H54 (cell line): ENCODE data around the gene PFKFB3.

ENCODE experiments used
- DNase-seq: peaks from one replicate; pipeline ENCODE4 v3.0.0; 2011; ENCODE audit warnings: low spot score, mixed read lengths; ENCODE audit not compliant: insufficient read length
- FAIRE-seq: peaks from 3 replicates; lab custom pipeline; 2011; peaks lifted over from hg19 to GRCh38; lab: Jason Lieb, UNC
- POLR2A ChIP-seq: IDR thresholded peaks from 2 replicates; pipeline ENCODE4 v1.6.1; 2011; ENCODE audit warnings: low read depth, mild to moderate bottlenecking, low read length

PFKFB3 gene

GRCh38 chr10:6215683-6216484 lies 13.2 kb downstream of the PFKFB3 start:
- DNase-seq (no peak), FAIRE-seq (no peak)
- no peak for TF ChIP-seq POLR2A

- no peak for TF ChIP-seq POLR2A
- FAIRE-seq (no peak), DNase-seq (no peak)
These were observed 14.2 kb downstream of the PFKFB3 start for GRCh38 chr10:6216916-6217315.

DNA sequence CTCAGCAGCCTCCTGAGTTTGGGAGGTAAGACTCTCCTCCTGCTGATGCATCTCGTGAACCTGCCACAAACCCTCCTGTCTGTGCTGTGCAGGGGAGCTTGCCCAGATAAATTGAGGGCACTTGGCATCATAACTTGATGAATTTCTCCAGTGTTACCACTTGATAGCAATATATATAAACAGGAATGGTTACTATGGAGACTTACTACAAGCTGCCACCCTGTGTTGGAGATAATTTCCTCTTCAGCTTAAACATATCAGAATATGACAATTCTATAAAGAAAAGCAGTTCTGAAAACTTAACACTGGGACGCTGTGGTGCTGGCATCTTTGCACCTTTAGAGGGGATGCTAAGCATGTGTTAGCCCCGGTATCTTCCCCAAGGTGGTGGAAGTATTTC lies 14.9 kb downstream of the PFKFB3 start:
- TF ChIP-seq POLR2A = no peak
- FAIRE-seq = no peak
- no peak for DNase-seq

DNA sequence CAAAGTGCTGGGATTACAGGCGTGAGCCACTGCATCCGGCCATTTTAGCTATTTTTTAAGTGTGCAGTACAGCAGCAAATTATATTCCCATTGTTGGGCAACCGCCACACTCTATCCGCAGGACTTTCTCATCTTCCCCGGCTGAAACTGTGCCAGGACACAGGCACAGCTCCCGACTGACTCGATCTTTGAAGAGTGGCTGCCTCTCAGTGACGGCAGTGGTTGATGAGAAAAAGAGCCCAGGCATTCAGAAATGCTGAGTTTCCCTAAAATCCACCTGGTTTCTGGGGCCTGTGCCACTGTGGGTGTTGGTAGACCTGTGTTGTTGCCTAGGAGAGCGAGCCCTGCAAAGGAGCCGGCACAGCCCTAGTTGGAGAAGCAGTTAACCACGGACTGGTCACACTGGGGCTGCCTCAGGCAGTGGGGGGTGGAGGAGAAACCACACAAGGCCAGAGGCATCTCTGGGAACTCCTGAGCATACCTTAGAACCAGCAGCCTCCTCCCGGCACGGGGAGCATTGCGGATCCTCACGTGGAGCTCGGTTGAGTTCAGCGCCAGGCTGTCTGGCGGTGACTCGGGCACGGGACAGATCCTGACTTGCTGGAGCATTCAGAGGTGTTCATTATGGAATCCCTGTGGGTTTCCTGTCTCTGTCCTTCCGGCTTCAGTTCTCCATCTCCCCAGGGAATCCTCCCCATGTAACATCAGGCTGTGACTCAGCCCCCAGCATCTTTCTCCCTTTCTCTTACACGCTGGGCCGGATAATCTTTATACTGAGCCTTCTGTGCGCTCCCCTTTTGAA lies 16.2 kb downstream of the PFKFB3 start:
- no peak for FAIRE-seq
- DNase-seq = peak; percentile 24

DNA sequence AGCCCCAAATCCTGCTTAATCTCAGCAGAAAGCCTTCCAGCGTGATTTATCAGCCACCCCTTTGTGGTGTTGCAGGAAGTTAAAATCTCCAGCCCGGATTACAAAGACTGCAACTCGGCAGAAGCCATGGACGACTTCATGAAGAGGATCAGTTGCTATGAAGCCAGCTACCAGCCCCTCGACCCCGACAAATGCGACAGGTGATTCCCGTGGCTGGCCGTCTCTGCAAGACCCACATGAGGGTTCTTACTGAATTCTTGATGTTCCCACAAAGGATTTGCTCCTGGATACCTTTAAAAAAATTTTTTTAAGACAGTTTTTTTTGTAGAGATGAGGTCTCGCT lies 16.7 kb downstream of the PFKFB3 start:
- DNase-seq = no peak
- FAIRE-seq = no peak
- TF ChIP-seq POLR2A = no peak

More for the DNA sequence above, 16.2 kb downstream of the PFKFB3 start:
- TF ChIP-seq POLR2A = no peak

DNA sequence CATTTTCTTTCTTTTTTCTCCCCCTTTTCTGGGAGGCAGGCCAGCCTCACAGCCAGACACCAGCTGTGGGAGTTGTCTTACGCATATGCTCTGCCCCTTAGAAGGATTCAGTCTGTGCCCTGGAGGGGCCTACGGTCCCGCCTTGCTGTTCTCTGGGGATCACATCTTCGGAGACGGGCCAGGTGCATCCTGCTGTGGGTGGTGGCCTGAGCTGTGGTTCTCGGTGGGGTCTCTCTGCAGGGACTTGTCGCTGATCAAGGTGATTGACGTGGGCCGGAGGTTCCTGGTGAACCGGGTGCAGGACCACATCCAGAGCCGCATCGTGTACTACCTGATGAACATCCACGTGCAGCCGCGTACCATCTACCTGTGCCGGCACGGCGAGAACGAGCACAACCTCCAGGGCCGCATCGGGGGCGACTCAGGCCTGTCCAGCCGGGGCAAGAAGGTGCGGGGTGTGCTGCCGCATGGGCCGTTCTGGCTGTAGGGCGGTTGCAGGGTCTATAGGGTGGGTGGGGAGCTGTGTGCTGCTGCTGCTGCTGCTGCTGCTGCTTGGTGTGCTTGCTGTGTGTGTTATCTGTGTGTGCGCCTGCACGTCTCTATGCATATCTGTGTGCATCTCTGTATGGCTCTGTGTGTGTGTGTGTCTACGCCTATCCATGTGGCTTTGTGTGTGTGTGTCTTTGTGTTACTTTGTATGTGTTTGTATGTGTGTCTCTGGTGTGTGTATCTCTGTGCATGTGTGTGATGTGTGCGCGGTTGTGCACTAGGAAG lies 17.9 kb downstream of the PFKFB3 start:
- DNase-seq = no peak
- no peak for FAIRE-seq
- TF ChIP-seq POLR2A = no peak

- DNase-seq = no peak
- no peak for FAIRE-seq
- no peak for TF ChIP-seq POLR2A
These were observed 18.6 kb downstream of the PFKFB3 start for GRCh38 chr10:6221192-6221940.

DNA sequence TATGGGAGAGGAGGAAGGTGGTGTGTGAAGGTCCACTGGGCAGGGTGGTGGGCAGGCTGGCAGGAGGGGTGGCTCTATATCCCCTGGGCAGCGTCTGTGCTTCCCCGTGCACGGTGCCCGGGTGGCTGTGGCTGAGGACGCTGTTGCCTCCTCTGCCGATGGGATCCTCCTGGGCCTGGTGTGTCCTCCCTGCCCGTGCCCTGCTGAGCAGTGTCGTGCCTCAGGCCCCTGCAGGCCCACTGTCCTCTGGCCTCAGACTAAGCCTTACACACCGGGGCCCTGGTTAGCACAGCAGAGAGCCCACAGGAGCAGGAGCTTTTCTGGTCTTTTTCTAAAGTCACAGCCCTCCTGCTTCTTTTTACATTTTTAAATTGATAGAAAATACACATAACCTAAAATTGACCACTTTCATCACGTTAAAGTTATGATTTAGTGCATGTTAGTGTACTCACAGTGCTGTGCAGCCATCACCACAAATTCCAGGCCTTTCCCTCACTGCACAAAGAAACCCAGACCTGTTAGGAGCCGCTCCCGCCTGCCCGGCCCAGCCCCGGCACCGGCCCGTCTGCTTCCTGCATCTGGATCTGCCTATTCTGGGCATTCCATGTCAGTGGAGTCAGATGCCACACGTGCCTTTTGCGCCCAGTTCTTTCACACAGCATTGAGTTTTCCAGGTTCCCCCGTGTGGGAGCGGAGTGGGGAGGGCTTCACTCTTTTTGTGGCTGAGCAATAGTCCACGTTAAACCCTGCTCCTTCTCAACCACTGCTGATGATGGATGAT lies 19.4 kb downstream of the PFKFB3 start:
- no peak for FAIRE-seq
- DNase-seq = peak; percentile 49
- TF ChIP-seq POLR2A = no peak

DNA sequence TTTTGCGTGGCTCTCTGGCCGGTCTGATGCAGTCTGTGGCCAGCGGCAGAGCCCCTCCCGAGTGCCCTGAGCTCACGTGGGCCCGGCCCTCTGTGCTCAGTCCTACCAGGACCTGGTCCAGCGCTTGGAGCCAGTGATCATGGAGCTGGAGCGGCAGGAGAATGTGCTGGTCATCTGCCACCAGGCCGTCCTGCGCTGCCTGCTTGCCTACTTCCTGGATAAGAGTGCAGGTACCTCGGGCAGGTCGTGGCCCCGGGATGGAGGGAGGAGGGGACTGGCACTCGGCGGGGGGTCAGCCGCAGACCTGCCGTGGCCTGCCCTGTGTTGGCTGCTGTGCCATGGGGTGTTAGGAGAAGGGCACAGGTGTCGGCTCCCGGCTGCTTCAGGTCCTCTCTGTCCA lies 20.0 kb downstream of the PFKFB3 start:
- TF ChIP-seq POLR2A = no peak
- no peak for DNase-seq
- no peak for FAIRE-seq

DNA sequence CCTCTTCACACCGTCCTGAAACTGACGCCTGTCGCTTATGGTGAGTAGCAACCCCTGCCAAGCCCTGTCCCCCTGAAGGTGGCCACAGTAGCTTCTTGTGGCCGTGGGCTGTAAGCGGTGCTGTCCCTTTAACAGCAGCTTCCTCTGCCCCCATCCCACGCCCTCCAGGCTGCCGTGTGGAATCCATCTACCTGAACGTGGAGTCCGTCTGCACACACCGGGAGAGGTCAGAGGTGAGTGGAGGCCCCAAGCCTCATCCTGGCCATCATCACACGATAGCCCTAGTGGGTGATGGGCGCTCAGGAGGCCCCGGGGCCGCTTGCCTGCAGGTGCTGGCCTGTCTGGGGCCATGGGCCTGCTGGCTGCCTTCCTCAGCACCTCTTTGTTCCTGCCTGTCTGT lies 21.2 kb downstream of the PFKFB3 start:
- FAIRE-seq (no peak), DNase-seq (no peak)
- no peak for TF ChIP-seq POLR2A

DNA sequence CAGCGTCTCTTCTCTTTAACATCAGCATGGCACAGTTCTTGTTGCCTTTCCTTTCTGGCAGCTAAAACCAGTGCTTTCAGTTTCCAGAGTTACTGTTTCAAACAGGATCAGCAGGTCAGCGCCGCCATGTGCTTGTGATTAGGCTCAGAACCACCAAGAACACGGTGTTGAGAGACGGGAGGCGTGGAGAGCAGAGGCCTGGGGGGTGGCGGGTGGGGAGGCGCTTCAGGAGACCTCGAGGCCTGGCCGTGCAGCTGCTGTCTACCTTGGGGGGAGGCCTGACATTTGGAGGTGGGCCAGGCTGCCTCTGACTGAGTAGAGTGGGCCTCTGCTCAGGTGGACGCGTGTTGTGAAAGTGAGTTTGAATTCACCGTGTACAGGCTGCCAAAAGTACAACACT lies 22.0 kb downstream of the PFKFB3 start:
- FAIRE-seq = no peak
- DNase-seq = no peak
- TF ChIP-seq POLR2A = no peak

- FAIRE-seq = no peak
- no peak for TF ChIP-seq POLR2A
These were observed 22.6 kb downstream of the PFKFB3 start for GRCh38 chr10:6225263-6225814.

GRCh38 chr10:6226216-6226615 lies 23.5 kb downstream of the PFKFB3 start:
- no peak for FAIRE-seq
- no peak for DNase-seq
- no peak for TF ChIP-seq POLR2A

More at GRCh38 chr10:6225263-6225814, 22.6 kb downstream of the PFKFB3 start:
- DNase-seq = no peak
